Measurements from ENCODE around the gene TCFL5.

The TCFL5 gene

GRCh38 chr20:62792940-62793756 lies 68.5 kb downstream of the TCFL5 start:
- Histone ChIP-seq H3K79me2 (ENCODE audit: low read length) (peaks cover 10% of the 10 kb centered on the region), H3K27ac (ENCODE audit: low read length) (peak overlapping the region; percentile 39; the same call in 1 of the 2 replicates), H4K20me1 (ENCODE audit: insufficient read depth, low read length) (no peaks in the 10 kb centered on the region), H2AFZ (ENCODE audit: low read length) (peak overlapping the region; percentile 71), H3K36me3 (replicated peaks; ENCODE audit: insufficient read depth, low read length) (no peaks in the 10 kb centered on the region), H3K27me3 (replicated peaks; ENCODE audit: insufficient read depth, low read length) (peaks cover 27% of the 10 kb centered on the region), H3K4me1 (ENCODE audit: low read length) (peaks cover 11% of the 10 kb centered on the region), H3K4me3 (ENCODE audit: low read length) (peak overlapping the region; percentile 34; the same call in 1 of the 2 replicates), H3K9me2 (replicated peaks; ENCODE audit: insufficient read depth, low read length) (no peaks in the 10 kb centered on the region), H3K4me2 (ENCODE audit: low read depth, low read length) (peak overlapping the region; percentile 81), H3K9ac (ENCODE audit: low read length) (peak overlapping the region; percentile 50; the same call in 1 of the 2 replicates), H3K9me3 (replicated peaks; ENCODE audit: insufficient read depth, low read length) (no peaks in the 10 kb centered on the region), H3F3A (ENCODE audit: insufficient read depth, low read length) (peaks cover 18% of the 10 kb centered on the region)
- no peak for DNase-seq
- TF ChIP-seq EZH2 (optimal IDR thresholded peaks at IDR 0.05; ENCODE audit: low read depth, low read length) (no peak), EZH2phosphoT487 (IDR thresholded peaks at IDR 0.05; ENCODE audit: low read length) (no peak), CTCF (IDR thresholded peaks at IDR 0.05; ENCODE audit: low read length) (no peak)

- no peak overlapping the region for H3K9ac ChIP-seq (ENCODE audit: low read length)
- no peak overlapping the region for H3K4me3 ChIP-seq (ENCODE audit: low read length)
- no peaks in the 10 kb centered on the region for H4K20me1 ChIP-seq (ENCODE audit: insufficient read depth, low read length)
- peaks cover 35% of the 10 kb centered on the region for H3K27me3 ChIP-seq (replicated peaks; ENCODE audit: insufficient read depth, low read length)
- peaks cover 18% of the 10 kb centered on the region for H3F3A ChIP-seq (ENCODE audit: insufficient read depth, low read length)
- no peak overlapping the region for H3K27ac ChIP-seq (ENCODE audit: low read length)
- H3K4me1 ChIP-seq (ENCODE audit: low read length) = peaks cover 11% of the 10 kb centered on the region
- no peaks in the 10 kb centered on the region for H3K9me3 ChIP-seq (replicated peaks; ENCODE audit: insufficient read depth, low read length)
- no peak overlapping the region for H3K4me2 ChIP-seq (ENCODE audit: low read depth, low read length)
- H3K9me2 ChIP-seq (replicated peaks; ENCODE audit: insufficient read depth, low read length) = no peaks in the 10 kb centered on the region
- TF ChIP-seq EZH2 (optimal IDR thresholded peaks at IDR 0.05; ENCODE audit: low read depth, low read length) (no peak), CTCF (IDR thresholded peaks at IDR 0.05; ENCODE audit: low read length) (no peak), EZH2phosphoT487 (IDR thresholded peaks at IDR 0.05; ENCODE audit: low read length) (no peak)
- H3K36me3 ChIP-seq (replicated peaks; ENCODE audit: insufficient read depth, low read length) = no peaks in the 10 kb centered on the region
- no peak for DNase-seq
- H3K79me2 ChIP-seq (ENCODE audit: low read length) = peaks cover 5% of the 10 kb centered on the region
- H2AFZ ChIP-seq (ENCODE audit: low read length) = no peak overlapping the region
Measured at GRCh38 chr20:62792182-62792939, 69.3 kb downstream of the TCFL5 start.

- Histone ChIP-seq H3K79me2 (ENCODE audit: low read length) (no peaks in the 10 kb centered on the region), H4K20me1 (ENCODE audit: insufficient read depth, low read length) (no peaks in the 10 kb centered on the region), H3K4me2 (ENCODE audit: low read depth, low read length) (no peak overlapping the region), H3K9ac (ENCODE audit: low read length) (no peak overlapping the region), H3K27ac (ENCODE audit: low read length) (no peak overlapping the region), H3K27me3 (replicated peaks; ENCODE audit: insufficient read depth, low read length) (peaks cover 43% of the 10 kb centered on the region), H3K9me3 (replicated peaks; ENCODE audit: insufficient read depth, low read length) (no peaks in the 10 kb centered on the region), H3K4me1 (ENCODE audit: low read length) (peaks cover 6% of the 10 kb centered on the region), H2AFZ (ENCODE audit: low read length) (no peak overlapping the region), H3F3A (ENCODE audit: insufficient read depth, low read length) (peaks cover 18% of the 10 kb centered on the region), H3K36me3 (replicated peaks; ENCODE audit: insufficient read depth, low read length) (no peaks in the 10 kb centered on the region), H3K4me3 (ENCODE audit: low read length) (no peak overlapping the region), H3K9me2 (replicated peaks; ENCODE audit: insufficient read depth, low read length) (no peaks in the 10 kb centered on the region)
- TF ChIP-seq EZH2 (optimal IDR thresholded peaks at IDR 0.05; ENCODE audit: low read depth, low read length) (no peak), CTCF (IDR thresholded peaks at IDR 0.05; ENCODE audit: low read length) (peak; percentile 97)
- peak; percentile 72 for DNase-seq
Measured at GRCh38 chr20:62791301-62792181, 70.1 kb downstream of the TCFL5 start.
